Measurements from ENCODE around the gene MAP7D3.

DNA sequence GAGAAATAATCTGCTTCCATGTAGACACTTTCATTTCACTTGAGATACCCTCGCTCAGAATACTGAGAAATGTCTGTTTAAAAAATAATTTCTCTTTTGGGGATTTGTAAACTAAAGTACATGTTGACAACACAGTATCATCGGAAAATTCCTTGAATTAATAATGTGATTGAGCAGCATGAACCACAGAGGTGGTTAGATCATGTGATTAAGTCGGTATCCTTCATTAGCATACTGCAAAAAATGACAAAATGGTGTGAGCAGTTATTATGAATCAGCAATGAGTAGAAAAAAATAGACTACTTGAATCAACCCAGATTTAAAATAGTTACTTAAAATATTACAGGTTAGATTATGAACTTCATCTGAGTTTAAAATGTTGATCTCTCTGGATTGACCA is 14.1 kb downstream of the MAP7D3 start:
- TF ChIP-seq, protein P1, sequence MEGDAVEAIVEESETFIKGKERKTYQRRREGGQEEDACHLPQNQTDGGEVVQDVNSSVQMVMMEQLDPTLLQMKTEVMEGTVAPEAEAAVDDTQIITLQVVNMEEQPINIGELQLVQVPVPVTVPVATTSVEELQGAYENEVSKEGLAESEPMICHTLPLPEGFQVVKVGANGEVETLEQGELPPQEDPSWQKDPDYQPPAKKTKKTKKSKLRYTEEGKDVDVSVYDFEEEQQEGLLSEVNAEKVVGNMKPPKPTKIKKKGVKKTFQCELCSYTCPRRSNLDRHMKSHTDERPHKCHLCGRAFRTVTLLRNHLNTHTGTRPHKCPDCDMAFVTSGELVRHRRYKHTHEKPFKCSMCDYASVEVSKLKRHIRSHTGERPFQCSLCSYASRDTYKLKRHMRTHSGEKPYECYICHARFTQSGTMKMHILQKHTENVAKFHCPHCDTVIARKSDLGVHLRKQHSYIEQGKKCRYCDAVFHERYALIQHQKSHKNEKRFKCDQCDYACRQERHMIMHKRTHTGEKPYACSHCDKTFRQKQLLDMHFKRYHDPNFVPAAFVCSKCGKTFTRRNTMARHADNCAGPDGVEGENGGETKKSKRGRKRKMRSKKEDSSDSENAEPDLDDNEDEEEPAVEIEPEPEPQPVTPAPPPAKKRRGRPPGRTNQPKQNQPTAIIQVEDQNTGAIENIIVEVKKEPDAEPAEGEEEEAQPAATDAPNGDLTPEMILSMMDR (IDR thresholded peaks at IDR 0.05), result no peak
- no peak for TF ChIP-seq POLR2A (IDR thresholded peaks at IDR 0.05)
